WERI-Rb-1 (cell line): Measurements from ENCODE around the gene GFOD1.

Experiments
- DNase-seq: peaks from one replicate; pipeline ENCODE4 v3.0.0-alpha.2; 2020
- H3K27ac ChIP-seq: fragments of 250-450 bp; sonication (Bioruptor Pico); 2 replicates; pipeline ENCODE4 v1.5.1; 2020; ENCODE audit warnings: mild to moderate bottlenecking, moderate library complexity
- H3K27me3 ChIP-seq: fragments of 250-450 bp; sonication (Bioruptor Pico); 2 replicates; pipeline ENCODE4 v1.5.1; 2021; ENCODE audit warnings: mild to moderate bottlenecking, low read depth, moderate library complexity; ENCODE audit not compliant: insufficient read depth, severe bottlenecking
- H3K36me3 ChIP-seq: fragments of 250-450 bp; sonication (Bioruptor Pico); 2 replicates; pipeline ENCODE4 v1.5.1; 2020; ENCODE audit warnings: mild to moderate bottlenecking, moderate library complexity
- H3K4me3 ChIP-seq: 2 replicates; pipeline ENCODE4 v1.5.1; 2011; ENCODE audit warnings: low read depth, mild to moderate bottlenecking, control low read depth, low read length
- H3K9me3 ChIP-seq: fragments of 250-450 bp; sonication (Bioruptor Pico); 2 replicates; pipeline ENCODE4 v1.5.1; 2021; ENCODE audit warnings: mild to moderate bottlenecking, moderate library complexity; ENCODE audit not compliant: severe bottlenecking
- CTCF ChIP-seq: IDR thresholded peaks from 2 replicates; pipeline ENCODE4 v1.5.1; 2011; ENCODE audit warnings: low read depth, mild to moderate bottlenecking, control low read depth, inconsistent platforms, low read length

GFOD1 gene

GRCh38 chr6:13423252-13423651 lies 64.1 kb downstream of the GFOD1 start:
- no peak for TF ChIP-seq CTCF
- no peak overlapping the region for H3K27ac ChIP-seq
- H3K4me3 ChIP-seq = no peak overlapping the region
- no peak for DNase-seq
- H3K36me3 ChIP-seq = no peaks in the 10 kb centered on the region
- H3K27me3 ChIP-seq = no peaks in the 10 kb centered on the region
- H3K9me3 ChIP-seq = no peaks in the 10 kb centered on the region

- DNase-seq = no peak
- no peak for TF ChIP-seq CTCF
- H3K9me3 ChIP-seq = no peaks in the 10 kb centered on the region
- H3K4me3 ChIP-seq = no peak overlapping the region
- H3K27ac ChIP-seq = no peak overlapping the region; the same call in 1 of the 2 replicates
- no peaks in the 10 kb centered on the region for H3K36me3 ChIP-seq
- no peaks in the 10 kb centered on the region for H3K27me3 ChIP-seq
These were observed 64.6 kb downstream of the GFOD1 start for GRCh38 chr6:13422681-13423221.

GRCh38 chr6:13421425-13422059 lies 65.9 kb downstream of the GFOD1 start:
- H3K27ac ChIP-seq = peak overlapping the region; percentile 50
- no peak overlapping the region for H3K4me3 ChIP-seq
- H3K9me3 ChIP-seq = no peaks in the 10 kb centered on the region
- H3K27me3 ChIP-seq = no peaks in the 10 kb centered on the region
- H3K36me3 ChIP-seq = no peaks in the 10 kb centered on the region
- peak; percentile 83 for DNase-seq
- TF ChIP-seq CTCF = no peak

- Histone ChIP-seq H3K27ac (no peak overlapping the region), H3K4me3 (no peak overlapping the region), H3K27me3 (no peaks in the 10 kb centered on the region), H3K9me3 (no peaks in the 10 kb centered on the region), H3K36me3 (no peaks in the 10 kb centered on the region)
- DNase-seq = no peak
- TF ChIP-seq CTCF = no peak
These were observed 67.1 kb downstream of the GFOD1 start for GRCh38 chr6:13420269-13420668.

GRCh38 chr6:13419422-13420195 lies 67.8 kb downstream of the GFOD1 start:
- DNase-seq = no peak
- TF ChIP-seq CTCF = no peak
- Histone ChIP-seq H3K4me3 (no peak overlapping the region), H3K27ac (no peak overlapping the region), H3K27me3 (no peaks in the 10 kb centered on the region), H3K9me3 (no peaks in the 10 kb centered on the region), H3K36me3 (no peaks in the 10 kb centered on the region)
